Measurements from ENCODE around the gene PI4KA. TPM values are rescaled to one million over a fixed set of nuclear protein-coding genes. Genes with fewer than 3 reads are reported as not detected.
"Not testable (repeated sequence)": the region's sequence is repeated elsewhere in the genome, so short reads cannot be mapped to it uniquely, and the experiment has no call there.

Gene PI4KA
- total RNA-seq, 1 donor from 2014 or later, result 20.4 TPM

DNA sequence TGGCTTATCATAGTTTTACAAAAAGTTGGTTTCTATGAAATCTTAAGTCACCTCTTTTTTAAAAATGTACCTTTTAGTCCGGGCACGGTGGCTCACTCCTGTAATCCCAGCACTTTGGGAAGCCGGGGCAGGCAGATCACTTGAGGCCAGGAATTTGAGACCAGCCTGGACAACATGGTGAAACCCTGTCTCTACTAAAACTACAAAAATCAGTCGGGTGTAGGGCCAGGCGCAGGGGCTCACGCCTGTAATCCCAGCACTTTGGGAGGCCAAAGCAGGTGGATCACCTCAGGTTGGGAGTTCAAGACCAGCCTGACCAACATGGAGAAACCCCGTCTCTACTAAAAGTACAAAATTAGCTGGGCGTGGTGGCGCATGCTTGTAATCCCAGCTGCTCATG, 158.8 kb downstream of the PI4KA start:
- not testable (repeated sequence) for H3K9ac ChIP-seq (ENCODE audit: low read depth in 1 of 3, low read length in 3 of 3); H3K27ac ChIP-seq (ENCODE audit: low read depth, low read length); H3K36me3 ChIP-seq (ENCODE audit: control insufficient read depth in 3 of 3, insufficient read depth in 3 of 3, low read length in 3 of 3); H3K27me3 ChIP-seq (ENCODE audit: control insufficient read depth in 3 of 3, insufficient read depth in 3 of 3, low read length in 3 of 3); H3K9me3 ChIP-seq (ENCODE audit: control insufficient read depth in 3 of 3, low read length in 3 of 3); H3K4me3 ChIP-seq (ENCODE audit: low read length in 3 of 3); H3K4me1 ChIP-seq (ENCODE audit: control insufficient read depth in 3 of 3, insufficient read depth in 3 of 3, low read length in 3 of 3)

DNA sequence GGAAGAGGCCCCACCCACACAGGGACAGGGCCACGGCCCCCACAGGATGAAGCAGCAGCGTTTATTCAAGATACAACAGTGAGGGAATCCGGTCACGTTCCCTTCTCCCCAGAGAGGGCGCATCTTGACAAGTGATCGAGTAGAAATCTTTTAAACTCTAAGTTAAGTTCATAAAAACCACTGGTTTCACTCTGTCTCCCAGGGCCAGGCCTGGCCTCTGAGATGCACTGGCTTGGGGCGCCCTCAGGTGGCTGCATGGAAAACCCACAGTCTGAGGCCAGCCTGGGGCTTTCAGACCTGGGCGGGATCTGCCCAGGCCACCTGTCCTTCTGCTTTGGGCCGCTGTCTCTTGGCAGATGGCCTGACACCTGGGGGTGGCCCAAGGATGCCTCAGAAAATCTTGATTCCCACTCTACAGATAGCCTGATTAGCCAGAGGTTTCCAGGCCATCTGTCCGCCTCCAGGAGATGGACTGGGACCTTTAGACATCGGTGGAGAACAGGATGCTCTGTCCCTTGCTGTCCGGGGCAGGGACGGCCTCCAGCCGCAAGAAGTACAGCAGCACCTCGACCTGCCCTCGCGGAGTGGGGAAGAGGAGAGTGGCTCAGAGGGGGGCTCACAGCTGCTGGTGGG, 161.0 kb downstream of the PI4KA start:
- H3K9ac ChIP-seq (ENCODE audit: low read depth in 1 of 3, low read length in 3 of 3); H3K27ac ChIP-seq (ENCODE audit: low read depth, low read length); H3K36me3 ChIP-seq (ENCODE audit: control insufficient read depth in 3 of 3, insufficient read depth in 3 of 3, low read length in 3 of 3); H3K4me3 ChIP-seq (ENCODE audit: low read length in 3 of 3); H3K27me3 ChIP-seq (ENCODE audit: control insufficient read depth in 3 of 3, insufficient read depth in 3 of 3, low read length in 3 of 3); H3K4me1 ChIP-seq (ENCODE audit: control insufficient read depth in 3 of 3, insufficient read depth in 3 of 3, low read length in 3 of 3); H3K9me3 ChIP-seq (ENCODE audit: control insufficient read depth in 3 of 3, low read length in 3 of 3): not testable (repeated sequence)

DNA sequence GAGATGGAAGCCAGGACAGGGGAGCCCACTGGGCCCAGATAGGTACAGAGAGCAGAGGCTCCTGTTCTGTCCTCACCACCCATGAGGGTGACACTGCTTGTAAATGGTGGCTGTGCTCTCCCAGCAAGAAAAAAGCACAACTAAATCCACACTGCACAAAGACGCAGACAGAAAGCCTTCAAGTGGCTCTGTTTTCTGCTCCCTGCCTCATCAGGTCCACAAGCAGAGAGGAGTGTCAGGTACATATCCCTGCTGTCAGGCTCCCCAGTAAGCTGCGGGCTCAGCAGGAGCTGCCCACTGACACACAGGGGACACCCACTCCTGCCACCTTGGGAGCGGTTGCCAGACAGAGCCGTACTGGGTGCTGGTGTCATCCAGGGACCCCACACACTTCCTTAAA, 162.6 kb downstream of the PI4KA start:
- H3K4me1 ChIP-seq (ENCODE audit: control insufficient read depth in 3 of 3, insufficient read depth in 3 of 3, low read length in 3 of 3); H3K9me3 ChIP-seq (ENCODE audit: control insufficient read depth in 3 of 3, low read length in 3 of 3); H3K9ac ChIP-seq (ENCODE audit: low read depth in 1 of 3, low read length in 3 of 3); H3K36me3 ChIP-seq (ENCODE audit: control insufficient read depth in 3 of 3, insufficient read depth in 3 of 3, low read length in 3 of 3); H3K27me3 ChIP-seq (ENCODE audit: control insufficient read depth in 3 of 3, insufficient read depth in 3 of 3, low read length in 3 of 3); H3K4me3 ChIP-seq (ENCODE audit: low read length in 3 of 3); H3K27ac ChIP-seq (ENCODE audit: low read depth, low read length): not testable (repeated sequence)

DNA sequence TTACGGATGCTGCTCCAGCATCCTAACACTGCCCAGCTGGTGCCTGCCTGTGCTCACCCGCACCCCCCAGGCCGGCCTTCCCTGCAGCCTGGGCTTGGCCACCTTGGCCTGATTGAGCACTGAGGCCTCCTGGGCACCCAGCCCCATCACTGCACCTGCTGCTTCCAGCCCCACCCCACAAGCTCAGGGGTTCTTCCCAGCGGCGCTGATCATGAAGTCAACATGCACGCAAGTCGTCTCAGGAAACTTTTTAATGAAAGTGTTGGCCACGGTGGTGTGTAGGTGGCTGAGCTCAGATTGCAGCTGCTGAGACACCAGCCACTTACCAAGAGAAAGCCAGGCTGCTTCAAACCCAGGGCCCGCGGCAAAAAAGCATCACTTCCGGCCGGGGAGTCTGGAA, 163.4 kb downstream of the PI4KA start:
- H3K36me3 ChIP-seq (ENCODE audit: control insufficient read depth in 3 of 3, insufficient read depth in 3 of 3, low read length in 3 of 3); H3K9ac ChIP-seq (ENCODE audit: low read depth in 1 of 3, low read length in 3 of 3); H3K4me3 ChIP-seq (ENCODE audit: low read length in 3 of 3); H3K27me3 ChIP-seq (ENCODE audit: control insufficient read depth in 3 of 3, insufficient read depth in 3 of 3, low read length in 3 of 3); H3K9me3 ChIP-seq (ENCODE audit: control insufficient read depth in 3 of 3, low read length in 3 of 3); H3K4me1 ChIP-seq (ENCODE audit: control insufficient read depth in 3 of 3, insufficient read depth in 3 of 3, low read length in 3 of 3); H3K27ac ChIP-seq (ENCODE audit: low read depth, low read length): not testable (repeated sequence)

DNA sequence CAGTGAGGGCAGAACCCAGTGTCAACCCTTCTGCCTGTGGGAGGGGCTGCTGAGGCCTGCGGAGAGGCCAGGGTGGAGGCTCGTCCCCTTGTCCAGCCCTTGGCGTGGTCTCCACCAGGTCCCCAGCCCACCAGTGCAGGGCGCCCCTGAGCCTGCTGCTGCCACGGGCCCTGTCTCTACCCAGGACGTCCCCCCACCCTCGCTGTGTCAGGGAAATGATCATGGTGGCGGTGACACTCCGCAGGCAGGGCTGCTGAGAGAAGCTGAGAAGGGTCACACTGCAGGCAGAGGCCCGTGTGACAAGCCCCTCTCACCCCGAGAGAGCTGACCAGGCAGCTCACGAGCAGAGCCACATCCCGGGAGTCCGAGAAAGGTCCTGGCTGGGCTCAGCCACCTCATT, 164.4 kb downstream of the PI4KA start:
- not testable (repeated sequence) for H3K36me3 ChIP-seq (ENCODE audit: control insufficient read depth in 3 of 3, insufficient read depth in 3 of 3, low read length in 3 of 3); H3K9ac ChIP-seq (ENCODE audit: low read depth in 1 of 3, low read length in 3 of 3); H3K4me1 ChIP-seq (ENCODE audit: control insufficient read depth in 3 of 3, insufficient read depth in 3 of 3, low read length in 3 of 3); H3K4me3 ChIP-seq (ENCODE audit: low read length in 3 of 3); H3K9me3 ChIP-seq (ENCODE audit: control insufficient read depth in 3 of 3, low read length in 3 of 3); H3K27me3 ChIP-seq (ENCODE audit: control insufficient read depth in 3 of 3, insufficient read depth in 3 of 3, low read length in 3 of 3); H3K27ac ChIP-seq (ENCODE audit: low read depth, low read length)

DNA sequence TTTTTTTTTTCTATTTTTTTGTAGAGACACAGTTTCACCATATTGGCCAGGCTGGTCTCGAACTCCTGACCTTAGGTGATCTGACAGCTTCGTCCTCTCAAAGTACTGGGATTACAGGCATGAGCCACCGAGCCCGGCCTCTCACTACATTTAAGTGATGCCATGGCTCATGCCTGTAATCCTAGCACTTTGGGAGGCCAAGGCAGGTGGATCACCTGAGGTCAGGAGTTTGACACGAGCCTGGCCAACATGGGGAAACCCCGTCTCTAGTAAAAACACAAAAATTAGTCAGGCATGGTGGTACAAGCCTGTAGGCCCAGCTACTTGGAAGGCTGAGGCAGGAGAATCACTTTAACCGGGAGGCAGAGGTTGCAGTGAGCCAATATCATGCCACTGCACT, 165.7 kb downstream of the PI4KA start:
- not testable (repeated sequence) for H3K4me1 ChIP-seq (ENCODE audit: control insufficient read depth in 3 of 3, insufficient read depth in 3 of 3, low read length in 3 of 3); H3K4me3 ChIP-seq (ENCODE audit: low read length in 3 of 3); H3K9ac ChIP-seq (ENCODE audit: low read depth in 1 of 3, low read length in 3 of 3); H3K9me3 ChIP-seq (ENCODE audit: control insufficient read depth in 3 of 3, low read length in 3 of 3); H3K27ac ChIP-seq (ENCODE audit: low read depth, low read length); H3K36me3 ChIP-seq (ENCODE audit: control insufficient read depth in 3 of 3, insufficient read depth in 3 of 3, low read length in 3 of 3); H3K27me3 ChIP-seq (ENCODE audit: control insufficient read depth in 3 of 3, insufficient read depth in 3 of 3, low read length in 3 of 3)

DNA sequence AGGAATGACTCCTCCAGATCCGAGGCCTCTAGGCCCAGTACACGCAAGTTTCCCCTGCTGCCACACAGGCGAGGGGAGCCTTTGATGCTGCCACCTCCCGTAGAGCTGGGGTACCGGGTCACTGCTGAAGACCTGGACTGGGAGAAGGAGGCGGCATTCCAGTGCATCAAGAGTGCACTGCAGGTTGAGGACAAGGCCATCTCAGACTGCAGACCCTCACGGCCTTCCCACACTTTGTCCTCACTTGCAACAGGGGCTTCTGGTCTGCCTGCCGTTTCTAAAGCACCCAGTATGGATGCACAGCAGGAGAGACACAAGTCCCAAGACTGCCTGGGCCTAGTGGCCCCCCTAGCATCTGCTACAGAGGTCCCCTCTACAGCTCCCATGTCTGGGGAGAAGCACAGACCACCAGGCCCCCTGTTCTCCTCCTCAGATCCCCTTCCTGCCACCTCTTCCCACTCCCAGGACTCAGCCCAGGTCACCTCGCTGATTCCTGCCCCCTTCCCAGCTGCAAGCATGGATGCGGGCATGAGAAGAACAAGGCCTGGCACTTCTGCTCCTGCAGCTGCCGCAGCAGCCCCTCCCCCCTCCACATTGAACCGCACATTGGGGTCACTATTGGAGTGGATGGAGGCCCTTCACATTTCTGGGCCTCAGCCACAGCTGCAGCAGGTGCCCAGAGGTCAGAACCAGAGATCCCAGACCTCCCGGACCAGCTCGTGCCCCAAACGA, 167.9 kb downstream of the PI4KA start:
- H3K9ac ChIP-seq (ENCODE audit: low read depth in 1 of 3, low read length in 3 of 3); H3K9me3 ChIP-seq (ENCODE audit: control insufficient read depth in 3 of 3, low read length in 3 of 3); H3K27ac ChIP-seq (ENCODE audit: low read depth, low read length); H3K4me3 ChIP-seq (ENCODE audit: low read length in 3 of 3); H3K27me3 ChIP-seq (ENCODE audit: control insufficient read depth in 3 of 3, insufficient read depth in 3 of 3, low read length in 3 of 3); H3K36me3 ChIP-seq (ENCODE audit: control insufficient read depth in 3 of 3, insufficient read depth in 3 of 3, low read length in 3 of 3); H3K4me1 ChIP-seq (ENCODE audit: control insufficient read depth in 3 of 3, insufficient read depth in 3 of 3, low read length in 3 of 3): not testable (repeated sequence)

DNA sequence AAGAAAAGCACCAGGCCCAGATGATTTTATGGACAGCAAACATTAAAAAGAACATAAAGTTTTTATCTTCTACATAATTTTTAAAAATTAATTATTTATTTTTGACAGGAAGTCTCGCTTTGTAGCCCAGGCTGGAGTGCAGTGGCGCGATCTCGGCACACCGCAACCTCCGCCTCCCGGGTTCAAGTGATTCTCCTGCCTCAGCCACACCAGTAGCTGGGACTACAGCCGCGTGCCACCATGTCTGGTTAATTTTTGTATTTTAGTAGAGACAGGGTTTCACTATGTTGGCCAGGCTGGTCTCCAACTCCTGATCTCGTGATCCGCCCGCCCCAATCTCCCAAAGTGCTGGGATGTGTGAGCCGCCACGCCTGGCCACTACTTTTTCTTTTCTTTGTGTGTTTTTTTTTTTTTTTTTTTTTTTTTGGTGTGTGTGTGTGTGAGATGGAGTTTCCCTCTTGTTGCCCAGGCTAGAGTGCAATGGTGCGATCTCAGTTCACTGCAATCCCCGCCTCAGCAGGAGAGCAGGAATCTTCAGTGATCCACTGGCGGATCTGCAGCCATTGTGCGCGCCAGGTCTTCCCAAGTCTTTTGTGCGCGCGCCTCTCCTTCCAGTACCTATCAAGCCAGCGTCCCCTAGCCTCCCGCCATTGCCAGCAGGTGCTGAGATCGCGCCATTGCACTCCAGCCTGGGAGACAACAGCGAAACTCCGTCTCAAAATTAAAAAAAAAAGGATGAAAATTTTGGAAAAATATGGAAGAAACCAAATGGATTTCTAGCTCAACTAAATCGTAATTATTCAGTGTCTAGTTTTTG, 171.0 kb downstream of the PI4KA start:
- not testable (repeated sequence) for H3K27ac ChIP-seq (ENCODE audit: low read depth, low read length); H3K9ac ChIP-seq (ENCODE audit: low read depth in 1 of 3, low read length in 3 of 3); H3K36me3 ChIP-seq (ENCODE audit: control insufficient read depth in 3 of 3, insufficient read depth in 3 of 3, low read length in 3 of 3); H3K27me3 ChIP-seq (ENCODE audit: control insufficient read depth in 3 of 3, insufficient read depth in 3 of 3, low read length in 3 of 3); H3K9me3 ChIP-seq (ENCODE audit: control insufficient read depth in 3 of 3, low read length in 3 of 3); H3K4me1 ChIP-seq (ENCODE audit: control insufficient read depth in 3 of 3, insufficient read depth in 3 of 3, low read length in 3 of 3); H3K4me3 ChIP-seq (ENCODE audit: low read length in 3 of 3)

DNA sequence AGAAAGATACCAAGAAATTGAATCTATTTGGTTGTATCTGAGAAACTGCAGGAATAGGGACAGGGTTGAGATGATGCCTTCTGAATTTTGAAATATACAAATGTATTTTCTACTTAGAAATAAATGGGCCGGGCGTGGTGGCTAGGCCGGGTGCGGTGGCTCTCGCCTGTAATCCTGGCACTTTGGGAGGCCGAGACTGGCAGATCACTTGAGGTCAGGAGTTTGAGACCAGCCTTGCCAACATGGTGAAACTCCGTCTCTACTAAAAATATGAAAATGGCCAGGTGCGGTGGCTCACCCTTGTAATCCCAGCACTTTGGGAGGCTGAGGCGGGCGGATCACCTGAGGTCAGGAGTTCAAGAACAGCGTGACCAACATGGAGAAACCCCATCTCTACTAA, 172.8 kb downstream of the PI4KA start:
- not testable (repeated sequence) for H3K4me3 ChIP-seq (ENCODE audit: low read length in 3 of 3); H3K27me3 ChIP-seq (ENCODE audit: control insufficient read depth in 3 of 3, insufficient read depth in 3 of 3, low read length in 3 of 3); H3K9ac ChIP-seq (ENCODE audit: low read depth in 1 of 3, low read length in 3 of 3); H3K4me1 ChIP-seq (ENCODE audit: control insufficient read depth in 3 of 3, insufficient read depth in 3 of 3, low read length in 3 of 3); H3K36me3 ChIP-seq (ENCODE audit: control insufficient read depth in 3 of 3, insufficient read depth in 3 of 3, low read length in 3 of 3); H3K9me3 ChIP-seq (ENCODE audit: control insufficient read depth in 3 of 3, low read length in 3 of 3); H3K27ac ChIP-seq (ENCODE audit: low read depth, low read length)

DNA sequence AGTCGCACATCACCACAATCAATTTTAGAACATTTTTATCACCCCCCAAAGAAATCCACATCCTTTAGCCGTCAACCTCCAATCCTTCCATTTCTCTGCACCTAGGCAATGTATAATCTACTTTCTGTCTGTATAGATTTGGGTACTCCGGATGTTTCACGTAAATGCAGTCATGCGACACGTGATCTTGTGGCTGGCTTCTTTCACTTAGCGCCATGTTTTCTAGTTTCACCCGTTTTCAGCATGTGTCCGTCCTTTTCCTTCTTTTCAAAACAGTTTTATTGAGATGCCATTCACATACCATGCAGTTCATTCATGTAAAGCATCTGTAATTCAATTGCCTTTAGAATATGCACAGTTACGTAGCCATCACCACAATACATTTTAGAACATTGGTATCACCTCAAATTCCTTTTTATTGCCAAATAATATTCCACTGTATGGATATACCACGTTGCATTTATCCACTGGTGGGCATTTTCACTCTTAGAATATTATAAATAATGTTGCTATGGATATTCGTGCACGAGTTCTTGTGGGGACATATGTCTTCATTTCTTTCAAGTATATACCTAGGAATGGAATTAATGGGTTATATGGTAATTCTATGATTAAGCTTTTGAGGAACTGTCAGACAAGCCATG, 179.7 kb downstream of the PI4KA start:
- not testable (repeated sequence) for H3K9me3 ChIP-seq (ENCODE audit: control insufficient read depth in 3 of 3, low read length in 3 of 3); H3K36me3 ChIP-seq (ENCODE audit: control insufficient read depth in 3 of 3, insufficient read depth in 3 of 3, low read length in 3 of 3); H3K27ac ChIP-seq (ENCODE audit: low read depth, low read length); H3K9ac ChIP-seq (ENCODE audit: low read depth in 1 of 3, low read length in 3 of 3); H3K4me1 ChIP-seq (ENCODE audit: control insufficient read depth in 3 of 3, insufficient read depth in 3 of 3, low read length in 3 of 3); H3K4me3 ChIP-seq (ENCODE audit: low read length in 3 of 3); H3K27me3 ChIP-seq (ENCODE audit: control insufficient read depth in 3 of 3, insufficient read depth in 3 of 3, low read length in 3 of 3)

Data from skeletal muscle tissue (tissue), 4 donors.